Body of pancreas (tissue), 4 donors: ENCODE results near the gene FATE1.

ENCODE experiments used
- POLR2A ChIP-seq, 3 donors: fragments of 450-650 bp; IDR thresholded peaks; one replicate each; pipeline ENCODE4 v1.6.1; 2016; ENCODE audit warnings: antibody characterized with exemption in 3 of 3, mild to moderate bottlenecking in 2 of 3
- TF ChIP-seq, protein P1 (sequence below), 7 experiments: fragments of 450-650 bp in 4 of 7; fragments of 200-600 bp in 3 of 7; sonication (generic) in 3 of 7; IDR thresholded peaks; one replicate each; pipeline ENCODE4 v1.5.1; 2016 to 2019; ENCODE audit warnings: antibody characterized with exemption in 7 of 7

- TF ChIP-seq, protein P1, sequence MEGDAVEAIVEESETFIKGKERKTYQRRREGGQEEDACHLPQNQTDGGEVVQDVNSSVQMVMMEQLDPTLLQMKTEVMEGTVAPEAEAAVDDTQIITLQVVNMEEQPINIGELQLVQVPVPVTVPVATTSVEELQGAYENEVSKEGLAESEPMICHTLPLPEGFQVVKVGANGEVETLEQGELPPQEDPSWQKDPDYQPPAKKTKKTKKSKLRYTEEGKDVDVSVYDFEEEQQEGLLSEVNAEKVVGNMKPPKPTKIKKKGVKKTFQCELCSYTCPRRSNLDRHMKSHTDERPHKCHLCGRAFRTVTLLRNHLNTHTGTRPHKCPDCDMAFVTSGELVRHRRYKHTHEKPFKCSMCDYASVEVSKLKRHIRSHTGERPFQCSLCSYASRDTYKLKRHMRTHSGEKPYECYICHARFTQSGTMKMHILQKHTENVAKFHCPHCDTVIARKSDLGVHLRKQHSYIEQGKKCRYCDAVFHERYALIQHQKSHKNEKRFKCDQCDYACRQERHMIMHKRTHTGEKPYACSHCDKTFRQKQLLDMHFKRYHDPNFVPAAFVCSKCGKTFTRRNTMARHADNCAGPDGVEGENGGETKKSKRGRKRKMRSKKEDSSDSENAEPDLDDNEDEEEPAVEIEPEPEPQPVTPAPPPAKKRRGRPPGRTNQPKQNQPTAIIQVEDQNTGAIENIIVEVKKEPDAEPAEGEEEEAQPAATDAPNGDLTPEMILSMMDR (IDR thresholded peaks at IDR 0.05) = no peak
- no peak for TF ChIP-seq POLR2A (IDR thresholded peaks at IDR 0.05)
Measured at GRCh38 chrX:151679798-151680402, 35.9 kb upstream of the FATE1 start.
